Common myeloid progenitor, CD34-positive (primary cell): ENCODE measurements around the gene SSNA1.

Experiments
- CTCF ChIA-PET: fragments of 350-600 bp; sonication (Branson Sonifier 250); formaldehyde crosslinking; loops from one replicate; lab custom pipeline; 2021; ENCODE audit warnings: antibody characterized with exemption; lab: Charles Lee
- POLR2A ChIA-PET: fragments of 350-600 bp; sonication (Branson Sonifier 250); formaldehyde crosslinking; loops from one replicate; lab custom pipeline; 2021; ENCODE audit warnings: antibody characterized with exemption; lab: Charles Lee
- DNase-seq, 3 donors: peaks; one replicate each; pipeline versions ENCODE4 v3.0.0 to v3.0.0-alpha.2; 2013
- H3K27ac ChIP-seq, 2 experiments: 1 replicate in 1 of 2; 2 replicates in 1 of 2; pipeline ENCODE4 v1.7.0; 2013; ENCODE audit warnings: inconsistent platforms in 2 of 2, low read length in 2 of 2, mild to moderate bottlenecking in 2 of 2, low read depth in 1 of 2, moderate library complexity in 1 of 2; ENCODE audit not compliant: severe bottlenecking in 2 of 2, insufficient read depth in 1 of 2, poor library complexity in 1 of 2
- H3K27me3 ChIP-seq, 5 experiments: replicated peaks in 2 of 5; 1 replicate in 3 of 5; 2 replicates in 2 of 5; pipeline versions ENCODE4 v1.6.1 to v1.7.0; 2013; ENCODE audit warnings: low read length in 4 of 5, mild to moderate bottlenecking in 2 of 5, moderate library complexity in 2 of 5, inconsistent platforms in 1 of 5; ENCODE audit not compliant: insufficient read depth in 5 of 5, control insufficient read depth in 4 of 5
- H3K36me3 ChIP-seq, 4 experiments: 1 replicate in 2 of 4; 2 replicates in 2 of 4; pipeline versions ENCODE4 v1.6.1 to v1.7.0; 2013; ENCODE audit warnings: low read length in 3 of 4, control low read depth in 1 of 4, mild to moderate bottlenecking in 1 of 4; ENCODE audit not compliant: control insufficient read depth in 4 of 4, insufficient read depth in 4 of 4
- H3K4me1 ChIP-seq, 4 experiments: 1 replicate in 3 of 4; 2 replicates in 1 of 4; pipeline versions ENCODE4 v1.6.1 to v1.7.1; 2013; ENCODE audit warnings: low read length in 3 of 4, mild to moderate bottlenecking in 3 of 4, control low read depth in 1 of 4, inconsistent platforms in 1 of 4, moderate library complexity in 1 of 4; ENCODE audit not compliant: control insufficient read depth in 4 of 4, insufficient read depth in 4 of 4; ENCODE audit errors: control extremely low read depth in 1 of 4
- H3K4me3 ChIP-seq, 7 experiments: 1 replicate in 4 of 7; 2 replicates in 3 of 7; pipeline versions ENCODE4 v1.5.1 to v1.7.0; 2013; ENCODE audit warnings: mild to moderate bottlenecking in 7 of 7, low read length in 6 of 7, moderate library complexity in 6 of 7, inconsistent platforms in 2 of 7, low read depth in 2 of 7, control low read depth in 1 of 7; ENCODE audit not compliant: insufficient read depth in 4 of 7, control insufficient read depth in 1 of 7; ENCODE audit errors: extremely low read depth in 1 of 7
- H3K9me3 ChIP-seq, 5 experiments: 1 replicate in 4 of 5; 2 replicates in 1 of 5; pipeline versions ENCODE4 v1.6.1 to v1.7.1; 2013; ENCODE audit warnings: low read length in 4 of 5, mild to moderate bottlenecking in 2 of 5, inconsistent platforms in 1 of 5, low read depth in 1 of 5, moderate library complexity in 1 of 5; ENCODE audit not compliant: control insufficient read depth in 4 of 5, insufficient read depth in 2 of 5; ENCODE audit errors: control extremely low read depth in 1 of 5
- WGBS: methylation state at CpG from one replicate; pipeline ENCODE4 v1.1.5; 2013; ENCODE audit not compliant: insufficient coverage; 5-methylcytosine and 5-hydroxymethylcytosine counted together

SSNA1 gene

GRCh38 chr9:137160716-137161557 is 27.5 kb upstream of the SSNA1 start:
- Histone ChIP-seq H3K9me3 (no peaks in the 10 kb centered on the region), H3K4me1 (peaks cover 0 to 49% (median 29%) of the 10 kb centered on the region in 4 experiments), H3K27ac (no peak overlapping the region), H3K4me3 (no peak overlapping the region), H3K36me3 (no peaks in the 10 kb centered on the region), H3K27me3 (peaks cover 0 to 96% (median 23%) of the 10 kb centered on the region in 5 experiments)
- ChIA-PET POLR2A (no interaction called here), CTCF (no interaction called here)
- WGBS = 32% methylated on average over 43 of the region's 56 CpGs
- DNase-seq = peak in 1 of 3 donors; percentile 33

GRCh38 chr9:137161558-137162486 is 26.7 kb upstream of the SSNA1 start:
- CTCF ChIA-PET = interaction anchor here (1.0 to 1.4 kb wide), 3 partner anchors 10 to 66 kb away, joined by 3 to 8 read pairs (median 4); partner anchors contain the start of genes RNF224 and TMEM210
- no peak for DNase-seq
- 5% methylated on average over 52 of the region's 71 CpGs for WGBS

GRCh38 chr9:137162505-137163364 is 25.7 kb upstream of the SSNA1 start:
- DNase-seq = peak in 1 of 3 donors; percentile 45

More at GRCh38 chr9:137161558-137162486, 26.7 kb upstream of the SSNA1 start:
- Histone ChIP-seq H3K27ac (no peak overlapping the region), H3K27me3 (peaks cover 0 to 96% (median 28%) of the 10 kb centered on the region in 5 experiments), H3K4me3 (peak overlapping the region in 1 of 7 experiments; percentile 4), H3K36me3 (no peaks in the 10 kb centered on the region), H3K9me3 (no peaks in the 10 kb centered on the region), H3K4me1 (peaks cover 0 to 46% (median 26%) of the 10 kb centered on the region in 4 experiments)
- POLR2A ChIA-PET = interaction anchor here (0.6 to 1.5 kb wide), 2 partner anchors 68 to 98 kb away, joined by 3 read pairs; no protein-coding TSS in a partner anchor

DNA sequence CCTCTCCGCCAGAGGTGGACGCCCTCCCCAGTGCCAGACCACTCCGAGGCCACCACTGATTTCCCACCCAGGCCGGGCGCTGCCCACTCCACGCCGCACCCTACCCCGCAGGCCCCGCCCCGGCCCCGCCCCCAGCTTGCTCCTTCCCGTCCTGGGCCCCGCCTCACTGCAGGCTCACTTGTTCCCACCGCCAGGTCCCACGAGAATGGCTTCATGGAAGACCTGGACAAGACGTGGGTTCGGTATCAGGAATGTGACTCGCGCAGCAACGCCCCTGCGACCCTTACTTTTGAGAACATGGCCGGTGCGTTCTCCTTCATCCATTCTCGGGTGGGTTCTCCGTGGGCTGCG is 25.1 kb upstream of the SSNA1 start:
- WGBS = 41% methylated on average over 26 of the region's 26 CpGs
- H3K36me3 ChIP-seq = no peaks in the 10 kb centered on the region
- ChIA-PET POLR2A (interaction anchor here (1.5 kb wide), 1 partner anchor 66 kb away, joined by 3 read pairs; no protein-coding TSS in a partner anchor), CTCF (interaction anchor here (1.0 to 1.4 kb wide), 4 partner anchors 8 to 64 kb away, joined by 3 to 8 read pairs (median 4); partner anchors contain the start of genes RNF224 and TMEM210)
- H3K4me3 ChIP-seq = peak overlapping the region in 3 of 7 experiments; percentile 36 to 59 (median 49)
- H3K4me1 ChIP-seq = peaks cover 0 to 49% (median 31%) of the 10 kb centered on the region in 4 experiments
- no peak overlapping the region for H3K27ac ChIP-seq
- H3K27me3 ChIP-seq = peaks cover 0 to 97% (median 19%) of the 10 kb centered on the region in 5 experiments
- DNase-seq = no peak
- H3K9me3 ChIP-seq = no peaks in the 10 kb centered on the region

More at GRCh38 chr9:137162505-137163364, 25.7 kb upstream of the SSNA1 start:
- Histone ChIP-seq H3K4me3 (peak overlapping the region in 3 of 7 experiments; percentile 36 to 59 (median 49)), H3K36me3 (no peaks in the 10 kb centered on the region), H3K4me1 (peaks cover 0 to 49% (median 27%) of the 10 kb centered on the region in 4 experiments), H3K27me3 (peaks cover 0 to 98% (median 23%) of the 10 kb centered on the region in 5 experiments), H3K9me3 (no peaks in the 10 kb centered on the region), H3K27ac (no peak overlapping the region)
- 8% methylated on average over 70 of the region's 74 CpGs for WGBS
- ChIA-PET POLR2A (interaction anchor here (0.6 to 1.5 kb wide), 2 partner anchors 67 to 98 kb away, joined by 3 read pairs; no protein-coding TSS in a partner anchor), CTCF (interaction anchor here (1.0 to 1.4 kb wide), 4 partner anchors 9 to 65 kb away, joined by 3 to 8 read pairs (median 4); partner anchors contain the start of genes RNF224 and TMEM210)

DNA sequence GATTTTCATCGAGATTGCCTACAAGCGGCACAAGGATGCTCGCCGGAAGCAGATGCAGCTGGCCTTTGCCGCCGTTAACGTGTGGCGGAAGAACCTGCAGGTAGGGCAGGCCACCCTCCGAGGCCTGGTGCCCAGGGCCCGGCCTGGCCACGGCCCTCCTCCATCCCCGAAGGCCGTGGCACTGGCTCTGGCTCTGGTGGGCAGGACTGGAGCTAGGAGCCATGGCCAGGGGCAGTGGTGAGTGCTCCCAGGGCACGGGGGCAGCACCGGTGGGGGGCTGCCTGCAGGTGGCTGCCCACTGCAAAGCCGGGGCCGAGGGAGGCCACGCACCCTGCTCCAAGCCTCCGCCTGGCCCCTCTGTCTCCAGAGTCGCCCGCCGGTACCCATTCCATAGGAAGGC is 24.7 kb upstream of the SSNA1 start:
- Histone ChIP-seq H3K27ac (no peak overlapping the region), H3K27me3 (peaks cover 0 to 96% (median 17%) of the 10 kb centered on the region in 5 experiments), H3K36me3 (no peaks in the 10 kb centered on the region), H3K9me3 (no peaks in the 10 kb centered on the region), H3K4me3 (no peak overlapping the region), H3K4me1 (peaks cover 0 to 49% (median 32%) of the 10 kb centered on the region in 4 experiments)
- 92% methylated on average over 18 of the region's 22 CpGs for WGBS
- POLR2A ChIA-PET = no interaction called here
- no peak for DNase-seq
- CTCF ChIA-PET = no interaction called here
